Measurements from ENCODE around the gene F2R. TPM values are rescaled to one million over a fixed set of nuclear protein-coding genes. Genes with fewer than 3 reads are reported as not detected.
A peak's percentile ranks its signal among the peaks of the same experiment; 100 is the strongest.

Gene F2R
- total RNA-seq, 1 experiment from 2014 or later: 16.9 TPM

DNA sequence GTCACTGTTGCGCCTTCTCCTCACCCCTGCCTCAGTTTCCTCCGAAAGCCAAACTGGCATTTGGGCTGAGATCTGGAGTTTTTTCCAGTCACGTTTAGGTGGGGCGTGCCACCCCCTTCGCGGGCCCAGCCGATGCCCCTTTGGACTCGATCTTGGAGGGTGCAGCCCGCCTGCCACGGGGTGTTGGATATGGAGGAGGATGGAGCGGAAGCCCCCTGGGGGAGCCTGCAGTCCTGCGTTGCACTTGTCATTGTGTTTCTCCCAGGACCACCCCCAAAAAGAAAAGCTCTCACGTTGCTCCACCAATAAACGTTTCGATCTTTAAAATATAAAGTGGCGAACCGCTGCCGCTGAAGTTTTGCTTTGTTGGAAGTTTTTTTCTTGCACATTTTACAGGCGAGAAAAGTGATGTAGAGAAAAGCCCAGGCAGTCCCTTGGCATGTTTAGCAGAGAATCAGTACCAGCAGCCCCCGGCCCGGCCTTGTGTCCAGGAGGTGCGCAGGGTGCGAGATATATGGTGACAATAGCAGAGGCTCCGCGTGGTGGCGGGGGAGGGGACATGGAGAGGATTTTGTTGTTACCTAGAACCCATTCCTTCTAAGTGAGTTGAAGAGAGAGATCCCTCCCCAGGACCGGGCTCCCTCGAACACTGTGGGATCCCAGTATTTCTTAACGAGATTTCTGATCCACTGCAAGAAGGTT lies 681 bp downstream of the F2R start:
- Histone ChIP-seq H3K4me1 (ENCODE audit: insufficient read depth, low read length) (peaks cover 5% of the 10 kb centered on the region; the same call in 1 of the 2 replicates), H3K9me2 (replicated peaks; ENCODE audit: low read length) (no peaks in the 10 kb centered on the region), H3K36me3 (ENCODE audit: low read depth, low read length) (no peaks in the 10 kb centered on the region), H3K27me3 (ENCODE audit: low read length) (no peaks in the 10 kb centered on the region), H3K4me3 (ENCODE audit: low read length) (peak overlapping the region; percentile 89), H3F3A (ENCODE audit: low read length, unreplicated experiment) (no peaks in the 10 kb centered on the region), H4K20me1 (ENCODE audit: low read length) (no peaks in the 10 kb centered on the region), H3K27ac (ENCODE audit: low read length) (peak overlapping the region; percentile 25; the same call in 1 of the 2 replicates), H3K4me2 (ENCODE audit: low read length) (peak overlapping the region; percentile 92), H3K79me2 (ENCODE audit: low read length) (peaks cover 32% of the 10 kb centered on the region), H3K9me3 (ENCODE audit: low read length) (no peaks in the 10 kb centered on the region), H3K9ac (ENCODE audit: low read length) (peak overlapping the region; percentile 86), H2AFZ (ENCODE audit: low read length) (peak overlapping the region; percentile 88)
- ChIA-PET POLR2A (ENCODE audit: unreplicated experiment) (no interaction called here), CTCF (no interaction called here)
- TF ChIP-seq, protein P1, sequence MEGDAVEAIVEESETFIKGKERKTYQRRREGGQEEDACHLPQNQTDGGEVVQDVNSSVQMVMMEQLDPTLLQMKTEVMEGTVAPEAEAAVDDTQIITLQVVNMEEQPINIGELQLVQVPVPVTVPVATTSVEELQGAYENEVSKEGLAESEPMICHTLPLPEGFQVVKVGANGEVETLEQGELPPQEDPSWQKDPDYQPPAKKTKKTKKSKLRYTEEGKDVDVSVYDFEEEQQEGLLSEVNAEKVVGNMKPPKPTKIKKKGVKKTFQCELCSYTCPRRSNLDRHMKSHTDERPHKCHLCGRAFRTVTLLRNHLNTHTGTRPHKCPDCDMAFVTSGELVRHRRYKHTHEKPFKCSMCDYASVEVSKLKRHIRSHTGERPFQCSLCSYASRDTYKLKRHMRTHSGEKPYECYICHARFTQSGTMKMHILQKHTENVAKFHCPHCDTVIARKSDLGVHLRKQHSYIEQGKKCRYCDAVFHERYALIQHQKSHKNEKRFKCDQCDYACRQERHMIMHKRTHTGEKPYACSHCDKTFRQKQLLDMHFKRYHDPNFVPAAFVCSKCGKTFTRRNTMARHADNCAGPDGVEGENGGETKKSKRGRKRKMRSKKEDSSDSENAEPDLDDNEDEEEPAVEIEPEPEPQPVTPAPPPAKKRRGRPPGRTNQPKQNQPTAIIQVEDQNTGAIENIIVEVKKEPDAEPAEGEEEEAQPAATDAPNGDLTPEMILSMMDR (conservative IDR thresholded peaks at IDR 0.05; ENCODE audit: low read depth, low read length): no peak
- TF ChIP-seq EZH2phosphoT487 (IDR thresholded peaks at IDR 0.05; ENCODE audit: borderline replicate concordance, low read length): no peak
- no peak for TF ChIP-seq EZH2 (IDR thresholded peaks at IDR 0.05; ENCODE audit: low read length, unreplicated experiment)
- no peak for DNase-seq
- TSS peak; percentile 54 for BruUV-seq (replicated peaks)
- intact Hi-C loops (cut with micrococcal nuclease): loop anchor here (1.0 to 10.0 kb wide), 6 partner anchors 30 to 298 kb away; partner anchors contain the start of gene F2RL1
- peak; percentile 11; the same call in 1 of the 2 replicates for ATAC-seq

DNA sequence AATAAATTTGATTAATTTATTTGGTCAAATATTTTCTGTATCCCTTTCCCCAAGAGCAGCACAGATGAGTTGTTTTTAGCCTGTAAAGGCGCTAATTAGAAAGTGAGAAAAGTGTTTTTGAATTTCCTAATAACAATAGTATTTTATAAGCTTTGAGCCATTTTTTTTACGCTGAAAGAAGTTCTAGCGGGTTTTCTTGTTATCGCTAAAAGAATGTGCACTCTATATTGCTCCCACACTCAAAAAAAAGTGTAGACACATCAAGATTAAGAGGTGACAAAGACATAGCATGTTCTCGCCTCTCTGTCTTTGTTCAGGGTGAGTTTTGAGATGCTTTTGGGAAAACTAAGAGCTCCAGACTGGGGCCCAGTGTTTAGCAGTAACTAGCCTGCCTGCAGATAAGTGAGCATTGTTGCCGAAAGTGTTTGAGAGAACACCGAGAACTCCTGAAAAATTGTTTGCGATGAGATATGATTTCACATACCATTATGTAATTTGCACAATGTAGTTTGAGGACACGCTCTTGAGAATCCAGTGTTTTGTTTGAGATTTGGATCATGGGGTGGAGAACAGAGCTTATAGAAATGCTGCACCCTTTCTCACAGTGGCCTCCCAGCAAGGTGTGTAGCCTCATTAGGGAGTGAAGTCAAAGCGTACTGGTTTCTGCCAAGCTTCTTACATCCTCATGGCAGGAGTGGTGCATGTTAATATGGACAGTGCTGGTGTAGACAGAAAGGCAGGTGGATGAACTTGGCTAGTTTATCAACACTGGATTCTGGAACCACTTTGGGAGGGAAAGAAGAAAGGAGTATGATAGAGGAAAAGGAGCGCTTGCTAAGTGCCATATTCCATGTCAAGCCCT lies 1.5 kb downstream of the F2R start:
- Histone ChIP-seq H3K4me1 (ENCODE audit: insufficient read depth, low read length) (peaks cover 5% of the 10 kb centered on the region; the same call in 1 of the 2 replicates), H3K79me2 (ENCODE audit: low read length) (peaks cover 35% of the 10 kb centered on the region), H3K9ac (ENCODE audit: low read length) (no peak overlapping the region), H3K4me3 (ENCODE audit: low read length) (peak overlapping the region; percentile 89), H4K20me1 (ENCODE audit: low read length) (no peaks in the 10 kb centered on the region), H3K4me2 (ENCODE audit: low read length) (peak overlapping the region; percentile 92), H3K27ac (ENCODE audit: low read length) (no peak overlapping the region), H3K27me3 (ENCODE audit: low read length) (no peaks in the 10 kb centered on the region), H3K9me2 (replicated peaks; ENCODE audit: low read length) (no peaks in the 10 kb centered on the region), H3K36me3 (ENCODE audit: low read depth, low read length) (no peaks in the 10 kb centered on the region), H3F3A (ENCODE audit: low read length, unreplicated experiment) (no peaks in the 10 kb centered on the region), H2AFZ (ENCODE audit: low read length) (no peak overlapping the region), H3K9me3 (ENCODE audit: low read length) (no peaks in the 10 kb centered on the region)
- TF ChIP-seq EZH2phosphoT487 (IDR thresholded peaks at IDR 0.05; ENCODE audit: borderline replicate concordance, low read length): no peak
- TF ChIP-seq EZH2 (IDR thresholded peaks at IDR 0.05; ENCODE audit: low read length, unreplicated experiment): no peak
- TF ChIP-seq, protein P1 (conservative IDR thresholded peaks at IDR 0.05; ENCODE audit: low read depth, low read length): no peak
- ChIA-PET POLR2A (ENCODE audit: unreplicated experiment) (no interaction called here), CTCF (no interaction called here)
- DNase-seq (no peak), ATAC-seq (no peak)
- no TSS peak for BruUV-seq (replicated peaks)
- intact Hi-C loops (cut with micrococcal nuclease): loop anchor here (2.0 to 10.0 kb wide), 5 partner anchors 29 to 297 kb away; partner anchors contain the start of gene F2RL1

All from PC-3 (cell line).